GM12875 (cell line): ENCODE measurements around the gene PTPRU.

Experiments used
- H3K4me3 ChIP-seq: one replicate; pipeline ENCODE4 v1.5.1; 2011; ENCODE audit warnings: low read depth, low read length, control low read depth
- TF ChIP-seq, protein P1 (sequence below): IDR thresholded peaks from 2 replicates; pipeline ENCODE4 v1.5.1; 2011; ENCODE audit warnings: low read depth, mild to moderate bottlenecking, control low read depth, inconsistent platforms, low read length, moderate library complexity, borderline replicate concordance; ENCODE audit not compliant: insufficient read depth

Gene PTPRU

DNA sequence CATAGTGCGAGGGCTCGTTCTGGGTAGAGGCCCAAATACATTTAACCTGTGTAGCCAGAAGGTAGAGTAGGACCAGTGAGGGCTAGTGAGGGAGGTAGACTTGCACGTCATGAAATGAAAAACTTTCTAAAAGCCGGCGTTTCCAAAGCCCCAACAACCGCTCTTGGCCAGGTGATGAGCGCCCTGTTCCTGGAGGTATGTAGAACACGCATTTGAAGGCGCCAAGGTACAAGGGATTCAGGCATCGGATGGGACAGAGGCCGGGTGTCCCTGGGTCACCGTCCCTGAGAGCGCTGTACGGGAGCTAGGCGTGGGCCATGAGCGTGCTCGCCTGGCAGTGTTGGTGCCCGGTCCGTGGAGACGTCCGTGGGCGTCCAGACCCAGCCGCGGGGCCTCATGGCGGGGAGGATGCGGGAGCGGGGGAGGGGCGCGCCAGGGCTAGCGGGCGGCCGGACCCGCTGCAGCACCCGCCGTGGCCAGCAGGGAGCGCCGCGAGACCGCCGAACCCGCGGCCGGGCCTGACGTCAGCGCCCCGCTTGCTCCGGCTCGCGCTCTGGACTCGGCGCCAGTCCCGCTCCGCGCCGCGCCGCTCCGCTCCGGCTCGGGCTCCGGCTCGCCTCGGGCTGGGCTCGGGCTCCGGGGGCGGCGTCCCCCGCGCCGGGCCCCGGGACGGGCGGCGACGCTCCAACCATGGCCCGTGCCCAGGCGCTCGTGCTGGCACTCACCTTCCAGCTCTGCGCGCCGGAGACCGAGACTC lies at the start of gene PTPRU:
PTPRU (plus strand) TSS at position 568 of the 757 bp plus-strand sequence; CDS start at position 691, 123 bp downstream.
- H3K4me3 ChIP-seq, result peak within 1 kb of the TSS; percentile 2
- TF ChIP-seq, protein P1, sequence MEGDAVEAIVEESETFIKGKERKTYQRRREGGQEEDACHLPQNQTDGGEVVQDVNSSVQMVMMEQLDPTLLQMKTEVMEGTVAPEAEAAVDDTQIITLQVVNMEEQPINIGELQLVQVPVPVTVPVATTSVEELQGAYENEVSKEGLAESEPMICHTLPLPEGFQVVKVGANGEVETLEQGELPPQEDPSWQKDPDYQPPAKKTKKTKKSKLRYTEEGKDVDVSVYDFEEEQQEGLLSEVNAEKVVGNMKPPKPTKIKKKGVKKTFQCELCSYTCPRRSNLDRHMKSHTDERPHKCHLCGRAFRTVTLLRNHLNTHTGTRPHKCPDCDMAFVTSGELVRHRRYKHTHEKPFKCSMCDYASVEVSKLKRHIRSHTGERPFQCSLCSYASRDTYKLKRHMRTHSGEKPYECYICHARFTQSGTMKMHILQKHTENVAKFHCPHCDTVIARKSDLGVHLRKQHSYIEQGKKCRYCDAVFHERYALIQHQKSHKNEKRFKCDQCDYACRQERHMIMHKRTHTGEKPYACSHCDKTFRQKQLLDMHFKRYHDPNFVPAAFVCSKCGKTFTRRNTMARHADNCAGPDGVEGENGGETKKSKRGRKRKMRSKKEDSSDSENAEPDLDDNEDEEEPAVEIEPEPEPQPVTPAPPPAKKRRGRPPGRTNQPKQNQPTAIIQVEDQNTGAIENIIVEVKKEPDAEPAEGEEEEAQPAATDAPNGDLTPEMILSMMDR, result peak; percentile 84

DNA sequence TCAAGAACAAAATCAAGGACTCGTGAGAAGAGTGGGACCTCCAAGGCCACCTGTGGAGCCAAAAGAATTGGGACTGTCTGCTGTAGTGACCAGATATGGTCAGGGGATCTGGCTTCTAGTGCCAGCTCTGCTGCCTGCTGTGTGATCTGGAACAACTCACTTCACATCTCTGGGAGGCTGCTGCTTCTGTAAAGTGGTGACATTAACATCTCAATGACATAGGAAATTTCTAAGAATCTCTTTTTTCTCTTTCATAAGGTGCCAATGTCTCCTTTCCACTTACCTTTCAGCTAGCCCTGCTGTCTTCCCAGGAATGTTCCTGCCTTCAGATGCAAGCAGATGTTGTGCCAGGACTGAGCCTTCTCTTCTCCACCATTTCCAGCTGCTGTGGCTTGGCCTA lies 49.6 kb upstream of the PTPRU start:
- TF ChIP-seq, protein P1, result no peak

DNA sequence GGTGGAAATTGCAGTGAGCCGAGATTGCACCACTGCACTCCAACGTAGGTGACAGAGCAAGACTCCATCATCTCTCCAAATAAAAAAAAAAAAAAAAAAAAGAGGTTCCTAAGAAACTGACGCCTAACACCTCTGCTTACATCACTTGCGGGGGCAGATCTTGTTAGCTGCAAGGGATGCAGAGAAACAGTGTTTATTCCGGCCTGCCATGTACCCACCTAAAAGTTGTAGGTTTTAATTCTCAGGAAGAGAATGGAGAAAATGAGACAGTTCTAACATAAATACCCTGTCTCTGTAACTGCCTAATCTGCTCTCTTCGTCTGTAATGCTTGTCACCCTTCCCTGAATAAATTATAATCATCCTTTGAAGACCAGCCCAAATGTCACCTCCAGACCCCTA lies 45.6 kb upstream of the PTPRU start:
- TF ChIP-seq, protein P1, result no peak
- no peak overlapping the region for H3K4me3 ChIP-seq

More for the DNA sequence above, 49.6 kb upstream of the PTPRU start:
- H3K4me3 ChIP-seq, result no peak overlapping the region

DNA sequence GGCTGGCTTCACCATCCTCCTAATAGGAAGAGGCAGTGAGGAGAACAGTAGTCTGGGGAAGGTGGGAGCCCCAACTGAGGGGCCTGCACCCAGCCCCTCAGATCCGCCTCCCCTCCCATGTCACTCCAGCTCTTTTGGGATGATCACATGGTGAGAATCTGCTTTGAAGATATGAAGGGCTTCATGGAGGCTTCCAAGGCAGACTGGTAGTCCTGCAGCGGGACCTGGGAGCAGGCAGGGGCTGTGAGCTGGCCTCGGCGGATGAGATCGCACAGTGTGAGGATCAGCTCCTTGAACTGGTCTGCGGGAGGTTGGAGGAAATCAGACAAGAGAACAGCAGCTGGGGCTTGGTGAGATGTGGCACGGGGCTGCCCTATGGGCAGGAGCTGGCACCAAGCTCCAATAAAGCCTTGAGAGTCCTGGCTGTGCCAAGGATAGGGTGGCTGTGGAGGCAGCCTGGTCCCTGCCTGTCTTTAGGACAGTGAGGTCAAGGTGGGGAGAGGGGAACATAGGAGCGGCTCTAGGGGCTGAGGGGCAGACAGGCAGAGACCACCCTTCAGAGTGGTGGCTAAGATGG lies 42.4 kb upstream of the PTPRU start:
- H3K4me3 ChIP-seq, result no peak overlapping the region
- TF ChIP-seq, protein P1, result no peak

DNA sequence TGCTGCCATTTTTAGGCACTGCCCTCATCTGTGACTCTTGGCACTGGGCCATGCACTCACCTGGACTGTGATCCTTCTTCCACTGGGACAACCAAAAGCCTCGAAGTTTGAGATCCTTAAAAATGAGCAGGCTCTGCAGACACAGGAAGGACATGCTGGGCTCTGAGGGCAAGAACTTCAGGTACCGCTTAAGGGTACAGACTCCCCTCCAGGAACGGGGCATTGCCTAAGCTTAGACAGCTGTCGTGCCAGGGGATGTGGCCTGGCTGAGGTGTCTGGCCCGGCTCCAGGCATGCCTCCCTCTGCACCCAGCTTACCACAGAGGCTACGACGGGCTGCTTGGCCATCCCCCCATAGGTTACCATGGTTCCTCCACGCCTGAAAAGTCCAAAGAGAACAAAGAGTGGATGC lies 40.4 kb upstream of the PTPRU start:
- TF ChIP-seq, protein P1, result no peak
- no peak overlapping the region for H3K4me3 ChIP-seq

DNA sequence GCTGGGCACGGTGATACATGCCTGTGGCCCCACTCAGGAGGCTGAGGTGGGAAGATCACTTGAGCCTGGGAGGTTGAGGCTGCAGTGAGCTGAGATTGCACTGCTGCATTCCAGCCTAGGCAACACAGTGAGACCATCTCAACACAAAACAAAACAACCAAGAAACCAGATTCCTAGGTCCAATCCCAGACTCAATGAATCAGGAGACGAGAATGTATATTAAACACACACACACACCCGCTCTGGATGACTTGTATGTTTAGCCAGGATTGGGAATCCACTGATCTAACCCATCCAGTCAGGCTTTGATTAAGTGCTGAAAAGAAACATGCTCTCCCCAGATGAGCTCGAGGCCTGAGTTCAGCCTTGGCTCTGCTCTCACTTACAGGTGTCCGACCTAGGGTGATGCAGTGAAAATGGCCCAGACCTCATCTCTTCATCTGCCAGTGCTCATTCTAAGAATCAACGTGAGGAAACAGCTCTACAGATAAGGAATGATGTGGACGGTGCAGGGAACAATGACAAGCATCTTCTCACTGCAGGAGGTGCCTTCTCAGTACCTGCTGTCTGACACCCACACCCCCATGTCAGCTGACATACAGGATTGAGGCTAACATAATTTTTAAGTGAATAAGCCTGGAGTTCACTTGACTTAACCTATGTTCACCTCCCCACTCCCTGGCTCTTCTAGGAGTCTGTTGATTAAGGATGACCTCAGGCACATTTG lies 39.3 kb upstream of the PTPRU start:
- H3K4me3 ChIP-seq, result no peak overlapping the region
- TF ChIP-seq, protein P1, result no peak
